Prostate gland (tissue), 2 donors: ENCODE measurements around the gene RAI1. TPM values are rescaled to one million over a fixed set of nuclear protein-coding genes. Genes with fewer than 3 reads are reported as not detected.

Source experiments
- DNase-seq: peaks from one replicate; pipeline ENCODE4 v3.0.0-alpha.2; 2019; ENCODE audit warnings: low spot score
- H3K27ac ChIP-seq, 2 donors: fragments of 200-600 bp; sonication (generic); 2 replicates each; pipeline ENCODE4 v1.5.1; 2017 to 2019
- H3K27me3 ChIP-seq: fragments of 200-600 bp; sonication (generic); replicated peaks from 2 replicates; pipeline ENCODE4 v1.5.1; 2019; ENCODE audit not compliant: insufficient read depth
- H3K36me3 ChIP-seq, 2 donors: fragments of 200-600 bp; sonication (generic); 1 replicate in 1 of 2; 2 replicates in 1 of 2; pipeline versions ENCODE4 v1.5.1 to v1.8.1; 2017 to 2019
- H3K4me1 ChIP-seq: fragments of 200-600 bp; sonication (generic); replicated peaks from 2 replicates; pipeline ENCODE4 v1.5.1; 2019
- H3K4me3 ChIP-seq, 2 donors: fragments of 200-600 bp; sonication (generic); 2 replicates each; pipeline ENCODE4 v1.5.1; 2017 to 2019
- H3K9me3 ChIP-seq: fragments of 200-600 bp; sonication (generic); 2 replicates; pipeline ENCODE4 v1.5.1; 2017
- CTCF ChIP-seq, 4 experiments: fragments of 200-600 bp in 2 of 4; fragments of 450-650 bp in 2 of 4; sonication (generic) in 2 of 4; IDR thresholded peaks; 1 replicate in 3 of 4; 2 replicates in 1 of 4; pipeline ENCODE4 v1.5.1; 2016 to 2019; ENCODE audit warnings: antibody characterized with exemption in 4 of 4, mild to moderate bottlenecking in 2 of 4, moderate library complexity in 2 of 4
- POLR2A ChIP-seq: fragments of 450-650 bp; IDR thresholded peaks from one replicate; pipeline ENCODE4 v1.6.1; 2016; ENCODE audit warnings: antibody characterized with exemption, mild to moderate bottlenecking
- POLR2AphosphoS5 ChIP-seq: sonication (generic); formaldehyde crosslinking; IDR thresholded peaks from one replicate; pipeline ENCODE4 v1.6.1; 2017; ENCODE audit warnings: antibody characterized with exemption
- WGBS: methylation state at CpG from one replicate; pipeline ENCODE4 v1.1.5; 2018; 5-methylcytosine and 5-hydroxymethylcytosine counted together
- intact Hi-C: fragments of 100-400 bp; cut with DNase I; formaldehyde crosslinking; loops from one replicate; pipeline ENCODE4 v1.14.2; 2022
- total RNA-seq, 2 donors: library from RNA; depleted of rRNA; stranded (reverse); fragments of >200 nt; gene quantifications; one replicate each; pipeline ENCODE4 v1.1.0, GENCODE V29; 2016

The RAI1 gene
- total RNA-seq, 2 donors from 2014 or later, result 69.2 to 71.0 TPM

GRCh38 chr17:17812211-17813054 lies 131.2 kb downstream of the RAI1 start:
- Histone ChIP-seq H3K4me1 (peaks cover 25% of the 10 kb centered on the region), H3K9me3 (no peaks in the 10 kb centered on the region), H3K27ac (peak overlapping the region; percentile 80 to 94), H3K36me3 (peaks cover 0 to 12% of the 10 kb centered on the region in 2 donors), H3K4me3 (no peak overlapping the region), H3K27me3 (no peaks in the 10 kb centered on the region)
- DNase-seq, result peak; percentile 62
- intact Hi-C loops, result loop anchor here (2.0 to 10.0 kb wide), 2 partner anchors 48 to 222 kb away; partner anchors contain the start of genes ATPAF2 and GID4
- WGBS, result 57% methylated on average over 56 of the region's 59 CpGs
- TF ChIP-seq POLR2AphosphoS5 (peak; percentile 39), POLR2A (no peak), CTCF (IDR thresholded peaks at IDR 0.05) (peak; percentile 98 to 99 (median 99))

- intact Hi-C loops, result loop anchor here (2.0 to 10.0 kb wide), 2 partner anchors 48 to 222 kb away; partner anchors contain the start of genes ATPAF2 and GID4
- Histone ChIP-seq H3K9me3 (no peaks in the 10 kb centered on the region), H3K4me1 (peaks cover 31% of the 10 kb centered on the region), H3K27ac (peak overlapping the region; percentile 80 to 94), H3K27me3 (no peaks in the 10 kb centered on the region), H3K36me3 (peaks cover 3 to 12% of the 10 kb centered on the region in 2 donors), H3K4me3 (no peak overlapping the region)
- TF ChIP-seq CTCF (IDR thresholded peaks at IDR 0.05), result no peak
- TF ChIP-seq POLR2AphosphoS5, result no peak
- WGBS, result 91% methylated on average over 25 of the region's 25 CpGs
- no peak for DNase-seq
Measured at GRCh38 chr17:17813055-17813724, 131.9 kb downstream of the RAI1 start.

- Histone ChIP-seq H3K27me3 (no peaks in the 10 kb centered on the region), H3K27ac (peak overlapping the region; percentile 80 to 94), H3K9me3 (no peaks in the 10 kb centered on the region), H3K4me1 (peaks cover 37% of the 10 kb centered on the region), H3K4me3 (no peak overlapping the region), H3K36me3 (peaks cover 3 to 12% of the 10 kb centered on the region in 2 donors)
- TF ChIP-seq CTCF (IDR thresholded peaks at IDR 0.05), result no peak
- no peak for TF ChIP-seq POLR2A
- no peak for TF ChIP-seq POLR2AphosphoS5
- WGBS, result 81% methylated on average over 8 of the region's 16 CpGs
- no peak for DNase-seq
- intact Hi-C loops, result loop anchor here (2.0 to 10.0 kb wide), 2 partner anchors 47 to 221 kb away; partner anchors contain the start of genes ATPAF2 and GID4
Measured at GRCh38 chr17:17813725-17814095, 132.5 kb downstream of the RAI1 start.

GRCh38 chr17:17814162-17815061 lies 133.2 kb downstream of the RAI1 start:
- Histone ChIP-seq H3K27ac (peak overlapping the region; percentile 80 to 94), H3K36me3 (peaks cover 3 to 17% of the 10 kb centered on the region in 2 donors), H3K27me3 (no peaks in the 10 kb centered on the region), H3K4me1 (peaks cover 43% of the 10 kb centered on the region), H3K4me3 (no peak overlapping the region), H3K9me3 (no peaks in the 10 kb centered on the region)
- 57% methylated on average over 16 of the region's 20 CpGs for WGBS
- no peak for TF ChIP-seq POLR2AphosphoS5
- no peak for TF ChIP-seq CTCF (IDR thresholded peaks at IDR 0.05)
- no peak for TF ChIP-seq POLR2A
- intact Hi-C loops, result loop anchor here (5.0 to 10.0 kb wide), 2 partner anchors 103 to 220 kb away; partner anchors contain the start of genes ATPAF2 and GID4
- DNase-seq, result no peak
